ENCODE data around the gene ZCCHC14. TPM values are rescaled to one million over a fixed set of nuclear protein-coding genes. Genes with fewer than 3 reads are reported as not detected.

Gene ZCCHC14
- total and polyA plus RNA-seq, 11 donors = 6.4 to 18.4 (median 16.1) TPM

DNA sequence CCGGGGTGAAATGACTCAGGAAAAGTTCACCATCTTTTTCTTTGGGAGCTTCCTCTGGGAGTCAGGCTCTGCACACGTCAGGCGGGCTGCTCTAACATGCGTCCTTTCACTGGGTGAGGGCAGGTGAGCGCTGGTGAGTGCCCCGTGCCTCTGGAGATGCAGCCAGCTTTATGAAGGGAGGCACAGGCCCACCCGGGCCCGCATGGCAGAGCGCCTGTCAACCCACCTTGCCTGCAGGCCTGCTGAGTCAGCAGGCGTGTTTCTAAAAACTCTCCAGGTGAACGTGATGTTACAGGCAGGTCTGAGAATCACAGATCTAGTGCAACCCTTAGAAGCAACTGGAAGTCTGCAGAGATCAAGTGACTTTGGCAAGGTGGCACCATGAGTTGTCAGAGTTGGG is 82.3 kb downstream of the ZCCHC14 start:
- no peak for ATAC-seq

DNA sequence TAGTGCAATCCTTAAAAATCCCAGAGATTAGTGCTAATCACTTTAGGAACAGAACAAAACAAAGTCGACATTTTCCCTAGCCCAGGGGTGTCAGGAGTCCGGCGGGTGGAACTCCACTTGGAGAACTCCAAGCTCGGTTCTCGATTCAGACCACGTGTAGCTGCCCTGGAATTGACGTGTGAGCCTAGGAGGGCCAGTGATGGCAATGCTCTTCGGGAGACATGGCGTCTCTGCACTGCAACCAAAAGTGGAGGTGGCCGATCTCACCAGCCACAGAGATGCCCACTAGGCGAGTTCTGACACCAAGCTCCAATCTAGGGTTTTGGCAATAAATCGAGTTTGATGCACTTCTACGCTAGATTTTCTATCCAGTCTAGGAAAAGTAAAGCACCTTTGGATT is 83.0 kb downstream of the ZCCHC14 start:
- ATAC-seq (no peak), DNase-seq (no peak)
- no peaks in the 10 kb centered on the region for H3K9me3 ChIP-seq
- WGBS, 4 donors = 91 to 95% (median 93%) methylated on average over 13 of the region's 13 CpGs
- no peak overlapping the region for H3K4me3 ChIP-seq
- no peak for TF ChIP-seq POLR2A (IDR thresholded peaks at IDR 0.05)
- TF ChIP-seq, protein P1, sequence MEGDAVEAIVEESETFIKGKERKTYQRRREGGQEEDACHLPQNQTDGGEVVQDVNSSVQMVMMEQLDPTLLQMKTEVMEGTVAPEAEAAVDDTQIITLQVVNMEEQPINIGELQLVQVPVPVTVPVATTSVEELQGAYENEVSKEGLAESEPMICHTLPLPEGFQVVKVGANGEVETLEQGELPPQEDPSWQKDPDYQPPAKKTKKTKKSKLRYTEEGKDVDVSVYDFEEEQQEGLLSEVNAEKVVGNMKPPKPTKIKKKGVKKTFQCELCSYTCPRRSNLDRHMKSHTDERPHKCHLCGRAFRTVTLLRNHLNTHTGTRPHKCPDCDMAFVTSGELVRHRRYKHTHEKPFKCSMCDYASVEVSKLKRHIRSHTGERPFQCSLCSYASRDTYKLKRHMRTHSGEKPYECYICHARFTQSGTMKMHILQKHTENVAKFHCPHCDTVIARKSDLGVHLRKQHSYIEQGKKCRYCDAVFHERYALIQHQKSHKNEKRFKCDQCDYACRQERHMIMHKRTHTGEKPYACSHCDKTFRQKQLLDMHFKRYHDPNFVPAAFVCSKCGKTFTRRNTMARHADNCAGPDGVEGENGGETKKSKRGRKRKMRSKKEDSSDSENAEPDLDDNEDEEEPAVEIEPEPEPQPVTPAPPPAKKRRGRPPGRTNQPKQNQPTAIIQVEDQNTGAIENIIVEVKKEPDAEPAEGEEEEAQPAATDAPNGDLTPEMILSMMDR (IDR thresholded peaks at IDR 0.05) = no peak
- intact Hi-C loops (cut with DNase I) = loop anchor here in 6 of 10 donors (5.0 to 10.0 kb wide), 7 partner anchors 85 to 228 kb away; partner anchors contain the start of gene ZCCHC14 (in 1 of the 6)
- H3K4me1 ChIP-seq = peaks cover 0 to 21% (median 0%) of the 10 kb centered on the region in 12 donors
- H3K27ac ChIP-seq = no peak overlapping the region
- peaks cover 0 to 100% (median 94%) of the 10 kb centered on the region in 9 donors for H3K36me3 ChIP-seq
- no peaks in the 10 kb centered on the region for H3K27me3 ChIP-seq

More for the DNA sequence above, 82.3 kb downstream of the ZCCHC14 start:
- DNase-seq = no peak
- 88 to 94% (median 92%) methylated on average over 7 to 11 of the region's 11 CpGs for WGBS, 4 donors
- TF ChIP-seq POLR2A (IDR thresholded peaks at IDR 0.05) = no peak
- TF ChIP-seq, protein P1 (IDR thresholded peaks at IDR 0.05) = no peak
- Histone ChIP-seq H3K27ac (no peak overlapping the region), H3K27me3 (no peaks in the 10 kb centered on the region), H3K4me3 (no peak overlapping the region), H3K9me3 (no peaks in the 10 kb centered on the region), H3K4me1 (peaks cover 0 to 21% (median 0%) of the 10 kb centered on the region in 12 donors), H3K36me3 (peaks cover 0 to 100% (median 94%) of the 10 kb centered on the region in 9 donors)
- intact Hi-C loops (cut with DNase I) = loop anchor here in 6 of 10 donors (5.0 to 10.0 kb wide), 7 partner anchors 84 to 227 kb away; partner anchors contain the start of gene ZCCHC14 (in 1 of the 6)

DNA sequence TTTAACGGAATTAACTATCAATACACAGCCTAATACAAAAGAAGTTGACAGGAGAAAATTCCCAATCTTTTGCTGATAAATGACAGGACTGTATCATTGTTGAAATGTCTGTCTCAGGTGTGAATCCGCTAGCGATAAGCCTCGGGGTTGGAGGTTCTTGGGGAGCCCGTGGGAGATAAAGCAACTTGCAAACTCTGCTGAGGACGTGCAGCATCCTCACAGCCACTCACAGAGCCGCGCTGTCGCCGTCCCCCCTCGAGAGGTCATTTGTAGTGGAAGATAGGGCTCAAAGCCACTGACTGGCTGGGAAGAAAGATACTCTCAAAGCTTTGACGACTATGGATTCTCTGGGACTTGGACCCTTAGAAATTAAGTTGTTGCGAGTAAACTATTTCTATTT is 83.7 kb downstream of the ZCCHC14 start:
- Histone ChIP-seq H3K27me3 (no peaks in the 10 kb centered on the region), H3K4me3 (no peak overlapping the region), H3K27ac (no peak overlapping the region), H3K9me3 (no peaks in the 10 kb centered on the region), H3K4me1 (peaks cover 0 to 21% (median 0%) of the 10 kb centered on the region in 12 donors), H3K36me3 (peaks cover 0 to 100% (median 94%) of the 10 kb centered on the region in 9 donors)
- no peak for DNase-seq
- WGBS, 4 donors = 73 to 82% (median 81%) methylated on average over 13 of the region's 13 CpGs
- intact Hi-C loops (cut with DNase I) = no loop called here
- ATAC-seq = no peak
- TF ChIP-seq, protein P1 (IDR thresholded peaks at IDR 0.05) = no peak

- intact Hi-C loops (cut with DNase I) = no loop called here
- Histone ChIP-seq H3K4me3 (peak overlapping the region in 1 of 12 donors; percentile 6), H3K27ac (peak overlapping the region in 6 of 12 donors; percentile 28 to 63 (median 37)), H3K36me3 (peaks cover 0 to 100% (median 94%) of the 10 kb centered on the region in 9 donors), H3K4me1 (peaks cover 0 to 21% (median 0%) of the 10 kb centered on the region in 12 donors), H3K9me3 (no peaks in the 10 kb centered on the region), H3K27me3 (no peaks in the 10 kb centered on the region)
- ATAC-seq (peak; percentile 30 to 76 (median 58)), DNase-seq (peak in 4 of 5 donors; percentile 37 to 73 (median 46))
- WGBS, 4 donors = 74 to 85% (median 82%) methylated on average over 26 of the region's 26 CpGs
- TF ChIP-seq, protein P1 (IDR thresholded peaks at IDR 0.05) = no peak
- no peak for TF ChIP-seq POLR2A (IDR thresholded peaks at IDR 0.05)
Measured at GRCh38 chr16:87407511-87408112, 85.2 kb downstream of the ZCCHC14 start.
